ENCODE measurements around the gene MIP.
"Not testable (repeated sequence)": the region's sequence is repeated elsewhere in the genome, so short reads cannot be mapped to it uniquely, and the experiment has no call there.

DNA sequence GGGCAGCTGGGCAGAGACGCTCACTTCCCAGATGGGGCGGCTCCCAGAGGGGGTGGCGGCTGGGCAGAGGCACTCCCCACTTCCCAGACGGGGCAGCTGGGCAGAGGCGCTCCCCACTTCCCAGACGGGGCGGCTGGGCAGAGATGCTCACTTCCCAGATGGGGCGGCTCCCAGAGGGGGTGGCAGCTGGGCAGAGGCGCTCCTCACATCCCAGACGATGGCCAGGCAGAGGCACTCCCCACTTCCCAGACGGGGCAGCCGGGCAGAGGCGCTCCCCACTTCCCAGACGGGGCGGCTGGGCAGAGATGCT is 39.6 kb upstream of the MIP start:
- TF ChIP-seq EP300, POLR2A, POLR2AphosphoS5 (IDR thresholded peaks at IDR 0.05): not testable (repeated sequence)
- TF ChIP-seq, protein P1, sequence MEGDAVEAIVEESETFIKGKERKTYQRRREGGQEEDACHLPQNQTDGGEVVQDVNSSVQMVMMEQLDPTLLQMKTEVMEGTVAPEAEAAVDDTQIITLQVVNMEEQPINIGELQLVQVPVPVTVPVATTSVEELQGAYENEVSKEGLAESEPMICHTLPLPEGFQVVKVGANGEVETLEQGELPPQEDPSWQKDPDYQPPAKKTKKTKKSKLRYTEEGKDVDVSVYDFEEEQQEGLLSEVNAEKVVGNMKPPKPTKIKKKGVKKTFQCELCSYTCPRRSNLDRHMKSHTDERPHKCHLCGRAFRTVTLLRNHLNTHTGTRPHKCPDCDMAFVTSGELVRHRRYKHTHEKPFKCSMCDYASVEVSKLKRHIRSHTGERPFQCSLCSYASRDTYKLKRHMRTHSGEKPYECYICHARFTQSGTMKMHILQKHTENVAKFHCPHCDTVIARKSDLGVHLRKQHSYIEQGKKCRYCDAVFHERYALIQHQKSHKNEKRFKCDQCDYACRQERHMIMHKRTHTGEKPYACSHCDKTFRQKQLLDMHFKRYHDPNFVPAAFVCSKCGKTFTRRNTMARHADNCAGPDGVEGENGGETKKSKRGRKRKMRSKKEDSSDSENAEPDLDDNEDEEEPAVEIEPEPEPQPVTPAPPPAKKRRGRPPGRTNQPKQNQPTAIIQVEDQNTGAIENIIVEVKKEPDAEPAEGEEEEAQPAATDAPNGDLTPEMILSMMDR (IDR thresholded peaks at IDR 0.05): not testable (repeated sequence)

Data from sigmoid colon (tissue), 4 donors.